Measurements from ENCODE around the gene LENG9. TPM values are rescaled to one million over a fixed set of nuclear protein-coding genes. Genes with fewer than 3 reads are reported as not detected.

LENG9 gene
- total and polyA plus RNA-seq, 2 of the 13 experiments (the other 11 are each of a cell fraction or from before 2014, with no cell fraction given) = 0.75 to 2.9 TPM

DNA sequence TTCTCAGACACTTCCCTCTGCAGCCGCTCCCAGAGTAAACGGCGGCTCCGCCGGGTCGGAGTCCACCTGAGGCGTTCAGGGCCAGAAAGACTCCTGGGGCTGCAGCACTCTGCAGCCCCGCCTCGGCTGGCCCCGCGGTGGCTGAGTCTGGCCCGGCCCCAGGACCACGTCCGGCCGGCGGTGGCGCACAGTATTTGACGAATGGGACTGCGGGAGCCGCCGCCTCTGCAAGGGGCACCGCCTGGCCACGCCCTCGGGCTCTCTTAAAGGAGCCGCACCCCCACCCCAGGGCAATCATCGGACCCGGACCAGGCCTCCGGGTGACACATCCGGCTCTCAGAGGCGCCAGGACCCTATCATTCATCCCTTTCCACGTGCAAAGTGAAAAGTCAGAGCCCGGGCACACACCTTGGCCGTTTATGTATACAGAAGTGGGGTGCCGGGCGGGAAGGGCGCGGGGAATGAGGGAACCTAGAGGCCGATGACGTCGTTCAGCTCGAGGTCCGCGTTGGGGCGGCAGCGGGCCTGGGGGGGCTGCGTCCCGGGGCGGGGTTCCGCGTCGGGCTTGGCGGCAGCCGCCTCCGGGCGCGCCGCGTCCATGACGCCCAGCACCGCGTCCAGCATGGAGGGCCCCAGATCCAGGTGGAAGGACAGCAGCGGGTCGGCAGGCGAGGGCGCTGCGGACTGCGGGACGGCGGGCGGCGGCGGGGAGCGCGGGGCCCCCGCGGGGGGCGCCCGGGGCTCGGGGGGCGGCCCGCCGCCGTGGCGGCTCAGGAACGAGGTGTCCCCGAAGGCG lies 1.2 kb upstream of the LENG9 start (continued):
- TF ChIP-seq, protein P1, sequence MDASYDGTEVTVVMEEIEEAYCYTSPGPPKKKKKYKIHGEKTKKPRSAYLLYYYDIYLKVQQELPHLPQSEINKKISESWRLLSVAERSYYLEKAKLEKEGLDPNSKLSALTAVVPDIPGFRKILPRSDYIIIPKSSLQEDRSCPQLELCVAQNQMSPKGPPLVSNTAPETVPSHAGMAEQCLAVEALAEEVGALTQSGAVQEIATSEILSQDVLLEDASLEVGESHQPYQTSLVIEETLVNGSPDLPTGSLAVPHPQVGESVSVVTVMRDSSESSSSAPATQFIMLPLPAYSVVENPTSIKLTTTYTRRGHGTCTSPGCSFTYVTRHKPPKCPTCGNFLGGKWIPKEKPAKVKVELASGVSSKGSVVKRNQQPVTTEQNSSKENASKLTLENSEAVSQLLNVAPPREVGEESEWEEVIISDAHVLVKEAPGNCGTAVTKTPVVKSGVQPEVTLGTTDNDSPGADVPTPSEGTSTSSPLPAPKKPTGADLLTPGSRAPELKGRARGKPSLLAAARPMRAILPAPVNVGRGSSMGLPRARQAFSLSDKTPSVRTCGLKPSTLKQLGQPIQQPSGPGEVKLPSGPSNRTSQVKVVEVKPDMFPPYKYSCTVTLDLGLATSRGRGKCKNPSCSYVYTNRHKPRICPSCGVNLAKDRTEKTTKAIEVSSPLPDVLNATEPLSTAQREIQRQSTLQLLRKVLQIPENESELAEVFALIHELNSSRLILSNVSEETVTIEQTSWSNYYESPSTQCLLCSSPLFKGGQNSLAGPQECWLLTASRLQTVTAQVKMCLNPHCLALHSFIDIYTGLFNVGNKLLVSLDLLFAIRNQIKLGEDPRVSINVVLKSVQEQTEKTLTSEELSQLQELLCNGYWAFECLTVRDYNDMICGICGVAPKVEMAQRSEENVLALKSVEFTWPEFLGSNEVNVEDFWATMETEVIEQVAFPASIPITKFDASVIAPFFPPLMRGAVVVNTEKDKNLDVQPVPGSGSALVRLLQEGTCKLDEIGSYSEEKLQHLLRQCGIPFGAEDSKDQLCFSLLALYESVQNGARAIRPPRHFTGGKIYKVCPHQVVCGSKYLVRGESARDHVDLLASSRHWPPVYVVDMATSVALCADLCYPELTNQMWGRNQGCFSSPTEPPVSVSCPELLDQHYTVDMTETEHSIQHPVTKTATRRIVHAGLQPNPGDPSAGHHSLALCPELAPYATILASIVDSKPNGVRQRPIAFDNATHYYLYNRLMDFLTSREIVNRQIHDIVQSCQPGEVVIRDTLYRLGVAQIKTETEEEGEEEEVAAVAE (CRISPR knock-in tag; IDR thresholded peaks at IDR 0.05; ENCODE audit: borderline replicate concordance) = no peak
- TF ChIP-seq MEIS2 (CRISPR knock-in tag; IDR thresholded peaks at IDR 0.05) (peak; percentile 31; the same call in 1 of the 2 replicates), ZNF451 (CRISPR knock-in tag; IDR thresholded peaks at IDR 0.05) (0 out of 2 replicates have a peak, but pooled peaks have one; percentile 40), SP140L (CRISPR knock-in tag; IDR thresholded peaks at IDR 0.05; ENCODE audit: borderline replicate concordance) (no peak), RCOR2 (CRISPR knock-in tag; IDR thresholded peaks at IDR 0.05) (no peak), MAFG (CRISPR knock-in tag; IDR thresholded peaks at IDR 0.05) (no peak), HMG20A (CRISPR knock-in tag; IDR thresholded peaks at IDR 0.05; ENCODE audit: borderline replicate concordance) (no peak), ZNF230 (CRISPR knock-in tag; IDR thresholded peaks at IDR 0.05) (0 out of 2 replicates have a peak, but pooled peaks have one; percentile 35), YY1 (IDR thresholded peaks at IDR 0.05; ENCODE audit: insufficient read depth, insufficient replicate concordance, low read depth, low read length) (peak; percentile 51), ZNF569 (CRISPR knock-in tag; IDR thresholded peaks at IDR 0.05; ENCODE audit: borderline replicate concordance) (no peak), ZNF891 (CRISPR knock-in tag; IDR thresholded peaks at IDR 0.05) (no peak), TAF15 (IDR thresholded peaks at IDR 0.05; ENCODE audit: low read depth, low read length, poor library complexity, severe bottlenecking) (peak; percentile 78), TRIM24 (CRISPR knock-in tag; IDR thresholded peaks at IDR 0.05) (no peak), SUZ12 (IDR thresholded peaks at IDR 0.05; ENCODE audit: low read depth, low read length) (no peak), ZNF136 (CRISPR knock-in tag; IDR thresholded peaks at IDR 0.05; ENCODE audit: low read depth) (no peak), CHD2 (IDR thresholded peaks at IDR 0.05; ENCODE audit: low read depth, low read length) (no peak), ZNF674 (CRISPR knock-in tag; IDR thresholded peaks at IDR 0.05; ENCODE audit: low read depth) (no peak), ATF1 (CRISPR knock-in tag; IDR thresholded peaks at IDR 0.05) (peak; percentile 86), ZNF570 (CRISPR knock-in tag; IDR thresholded peaks at IDR 0.05; ENCODE audit: borderline replicate concordance) (no peak), BCL6 (CRISPR knock-in tag; IDR thresholded peaks at IDR 0.05) (no peak), TCF7L2 (IDR thresholded peaks at IDR 0.05; ENCODE audit: low read depth, low read length) (no peak), ZNF720 (CRISPR knock-in tag; IDR thresholded peaks at IDR 0.05) (no peak)
- TF ChIP-seq, protein P2, sequence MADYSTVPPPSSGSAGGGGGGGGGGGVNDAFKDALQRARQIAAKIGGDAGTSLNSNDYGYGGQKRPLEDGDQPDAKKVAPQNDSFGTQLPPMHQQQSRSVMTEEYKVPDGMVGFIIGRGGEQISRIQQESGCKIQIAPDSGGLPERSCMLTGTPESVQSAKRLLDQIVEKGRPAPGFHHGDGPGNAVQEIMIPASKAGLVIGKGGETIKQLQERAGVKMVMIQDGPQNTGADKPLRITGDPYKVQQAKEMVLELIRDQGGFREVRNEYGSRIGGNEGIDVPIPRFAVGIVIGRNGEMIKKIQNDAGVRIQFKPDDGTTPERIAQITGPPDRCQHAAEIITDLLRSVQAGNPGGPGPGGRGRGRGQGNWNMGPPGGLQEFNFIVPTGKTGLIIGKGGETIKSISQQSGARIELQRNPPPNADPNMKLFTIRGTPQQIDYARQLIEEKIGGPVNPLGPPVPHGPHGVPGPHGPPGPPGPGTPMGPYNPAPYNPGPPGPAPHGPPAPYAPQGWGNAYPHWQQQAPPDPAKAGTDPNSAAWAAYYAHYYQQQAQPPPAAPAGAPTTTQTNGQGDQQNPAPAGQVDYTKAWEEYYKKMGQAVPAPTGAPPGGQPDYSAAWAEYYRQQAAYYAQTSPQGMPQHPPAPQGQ (CRISPR knock-in tag; IDR thresholded peaks at IDR 0.05; ENCODE audit: borderline replicate concordance) = no peak
- TF ChIP-seq, protein P3, sequence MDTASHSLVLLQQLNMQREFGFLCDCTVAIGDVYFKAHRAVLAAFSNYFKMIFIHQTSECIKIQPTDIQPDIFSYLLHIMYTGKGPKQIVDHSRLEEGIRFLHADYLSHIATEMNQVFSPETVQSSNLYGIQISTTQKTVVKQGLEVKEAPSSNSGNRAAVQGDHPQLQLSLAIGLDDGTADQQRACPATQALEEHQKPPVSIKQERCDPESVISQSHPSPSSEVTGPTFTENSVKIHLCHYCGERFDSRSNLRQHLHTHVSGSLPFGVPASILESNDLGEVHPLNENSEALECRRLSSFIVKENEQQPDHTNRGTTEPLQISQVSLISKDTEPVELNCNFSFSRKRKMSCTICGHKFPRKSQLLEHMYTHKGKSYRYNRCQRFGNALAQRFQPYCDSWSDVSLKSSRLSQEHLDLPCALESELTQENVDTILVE (CRISPR knock-in tag; IDR thresholded peaks at IDR 0.05) = 0 out of 2 replicates have a peak, but pooled peaks have one; percentile 29

Measured in HepG2 (cell line).